DOHH2 (cell line): ENCODE results near the gene OOSP1.

Experiments used
- CTCF ChIP-seq: fragments of 200-600 bp; sonication (generic); IDR thresholded peaks from one replicate; pipeline ENCODE4 v1.5.1; 2014; ENCODE audit warnings: antibody characterized with exemption, mild to moderate bottlenecking, low read depth, low read length; ENCODE audit not compliant: poor library complexity, severe bottlenecking
- EZH2phosphoT487 ChIP-seq: fragments of 200-600 bp; sonication (generic); IDR thresholded peaks from 2 replicates; pipeline ENCODE4 v1.6.1; 2017; ENCODE audit warnings: borderline replicate concordance, mild to moderate bottlenecking, antibody characterized with exemption, low read length, moderate library complexity, mixed read lengths

GRCh38 chr11:60005360-60005759 is 67.1 kb downstream of the OOSP1 start:
- TF ChIP-seq CTCF (no peak), EZH2phosphoT487 (no peak)
